Esophagus (tissue), 2 donors: ENCODE measurements around the gene WDR1. TPM values are rescaled to one million over a fixed set of nuclear protein-coding genes. Genes with fewer than 3 reads are reported as not detected.

Experiments used
- H3K27ac ChIP-seq, 2 donors: one replicate each; pipeline ENCODE4 v1.5.1; 2013; ENCODE audit warnings: low read depth in 2 of 2, mild to moderate bottlenecking in 2 of 2, inconsistent platforms in 1 of 2, low read length in 1 of 2, moderate library complexity in 1 of 2
- H3K27me3 ChIP-seq, 2 donors: one replicate each; pipeline ENCODE4 v1.6.1; 2013; ENCODE audit warnings: low read length in 2 of 2, control low read depth in 1 of 2, mild to moderate bottlenecking in 1 of 2; ENCODE audit not compliant: insufficient read depth in 2 of 2, control insufficient read depth in 1 of 2
- H3K36me3 ChIP-seq, 2 donors: one replicate each; pipeline ENCODE4 v1.6.1; 2013; ENCODE audit warnings: low read length in 1 of 2; ENCODE audit not compliant: control insufficient read depth in 2 of 2, insufficient read depth in 2 of 2
- H3K4me1 ChIP-seq, 2 donors: one replicate each; pipeline ENCODE4 v1.6.1; 2013; ENCODE audit warnings: low read length in 1 of 2; ENCODE audit not compliant: control insufficient read depth in 2 of 2, insufficient read depth in 2 of 2
- H3K4me3 ChIP-seq, 2 donors: one replicate each; pipeline ENCODE4 v1.5.1; 2013; ENCODE audit warnings: low read length in 2 of 2, mild to moderate bottlenecking in 2 of 2, low read depth in 1 of 2, moderate library complexity in 1 of 2
- H3K9me3 ChIP-seq, 2 donors: one replicate each; pipeline ENCODE4 v1.6.1; 2013; ENCODE audit warnings: mild to moderate bottlenecking in 2 of 2, low read depth in 1 of 2, low read length in 1 of 2, moderate library complexity in 1 of 2; ENCODE audit not compliant: control insufficient read depth in 2 of 2, insufficient read depth in 1 of 2
- WGBS, 2 donors: extraction: QIAGEN DNeasy Blood & Tissue Kit; methylation state at CpG; one replicate each; pipeline ENCODE4 v1.1.7; 2013; 5-methylcytosine and 5-hydroxymethylcytosine counted together
- polyA plus RNA-seq, 2 donors: library from polyadenylated mRNA; stranded (reverse); fragments of 200-250 nt; gene quantifications; one replicate each; pipeline ENCODE4 v1.2.3, GENCODE V29; 2013
- donor health status: healthy with polysubstance abuse.
- donor health status: Bipolar disorder and iron deficiency.

WDR1 gene
- polyA plus RNA-seq, 2 donors: 73.8 to 170 TPM

DNA sequence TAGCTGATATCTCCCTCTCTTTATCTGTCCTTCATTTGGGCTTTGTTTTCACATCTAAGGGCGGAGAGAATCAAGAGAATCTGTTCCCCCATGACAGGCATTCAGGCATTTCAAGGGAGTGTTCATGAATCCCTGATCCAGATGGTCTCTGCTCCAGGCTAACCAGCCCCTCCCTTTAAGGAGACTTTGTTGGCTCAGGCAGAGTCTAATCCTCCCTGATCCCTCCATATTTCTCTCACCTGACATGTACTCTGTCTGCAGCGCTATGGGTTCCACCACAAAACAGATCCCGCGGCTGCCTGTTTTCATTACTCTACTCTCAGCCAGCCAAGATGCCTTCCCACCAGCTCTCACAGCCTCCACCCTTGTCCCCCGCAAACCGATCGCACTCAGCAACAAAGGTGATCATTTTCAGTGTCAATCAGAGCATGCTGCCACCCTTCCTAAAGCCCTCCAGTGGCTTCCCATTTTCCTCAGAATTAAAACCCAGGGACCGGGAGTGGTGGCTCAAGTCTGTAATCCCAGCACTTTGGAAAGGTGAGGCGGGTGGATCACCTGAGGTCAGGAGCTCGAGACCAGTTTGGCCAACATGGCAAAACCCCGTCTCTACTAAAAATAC lies 65.0 kb downstream of the WDR1 start:
- WGBS, 2 donors: 60 to 74% methylated on average over 11 of the region's 11 CpGs
- Histone ChIP-seq H3K9me3 (no peaks in the 10 kb centered on the region), H3K36me3 (no peaks in the 10 kb centered on the region), H3K27me3 (no peaks in the 10 kb centered on the region), H3K27ac (no peak overlapping the region), H3K4me1 (peaks cover 0 to 19% of the 10 kb centered on the region in 2 donors), H3K4me3 (no peak overlapping the region)

- Histone ChIP-seq H3K36me3 (no peaks in the 10 kb centered on the region), H3K4me1 (peaks cover 0 to 19% of the 10 kb centered on the region in 2 donors), H3K4me3 (no peak overlapping the region), H3K27me3 (no peaks in the 10 kb centered on the region), H3K27ac (no peak overlapping the region), H3K9me3 (no peaks in the 10 kb centered on the region)
- WGBS, 2 donors: 77 to 85% methylated on average over 5 of the region's 5 CpGs
Observed at GRCh38 chr4:10050721-10051120, 65.9 kb downstream of the WDR1 start.

GRCh38 chr4:10050261-10050661 lies 66.3 kb downstream of the WDR1 start:
- WGBS, 2 donors: 75% methylated on average over 3 of the region's 3 CpGs
- H3K27ac ChIP-seq: no peak overlapping the region
- no peaks in the 10 kb centered on the region for H3K9me3 ChIP-seq
- no peaks in the 10 kb centered on the region for H3K27me3 ChIP-seq
- H3K4me1 ChIP-seq: peaks cover 0 to 19% of the 10 kb centered on the region in 2 donors
- no peaks in the 10 kb centered on the region for H3K36me3 ChIP-seq
- no peak overlapping the region for H3K4me3 ChIP-seq

DNA sequence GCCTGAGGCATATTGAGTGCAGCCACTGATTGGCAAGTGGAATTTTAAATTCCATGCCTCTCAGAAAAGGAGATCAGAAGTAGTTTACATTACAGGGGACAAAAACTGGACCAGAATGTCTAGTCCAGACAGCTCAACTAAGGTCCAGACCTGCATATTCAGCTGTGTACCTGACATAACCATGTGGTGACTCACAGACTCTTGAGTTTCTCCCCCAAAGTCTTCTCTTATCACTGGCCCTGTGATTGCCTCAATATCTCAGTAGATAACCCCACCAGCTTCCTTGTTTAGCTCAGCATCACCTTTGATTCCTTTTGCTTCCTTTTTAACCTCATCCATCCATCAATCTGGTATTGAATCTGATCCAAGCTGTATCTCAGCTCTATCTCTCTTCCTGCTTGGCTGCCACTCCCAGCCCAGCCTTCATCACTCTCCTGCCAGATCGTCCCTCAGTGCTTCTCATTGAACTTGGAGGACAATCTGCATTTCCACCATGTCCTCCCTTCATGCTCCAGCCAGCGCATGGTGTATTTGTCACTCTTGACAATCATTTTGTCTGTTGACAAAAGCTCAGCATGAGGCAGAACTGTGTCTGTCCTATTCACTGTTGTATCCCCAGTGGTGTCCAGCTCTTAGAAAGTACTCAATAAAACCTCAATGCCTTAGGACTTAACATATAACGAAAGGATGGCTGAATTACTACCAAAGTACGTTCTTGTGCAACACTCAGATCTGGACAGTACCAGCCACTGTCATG lies 67.5 kb downstream of the WDR1 start:
- no peaks in the 10 kb centered on the region for H3K27me3 ChIP-seq
- no peak overlapping the region for H3K4me3 ChIP-seq
- H3K4me1 ChIP-seq: peaks cover 0 to 12% of the 10 kb centered on the region in 2 donors
- H3K27ac ChIP-seq: no peak overlapping the region
- no peaks in the 10 kb centered on the region for H3K9me3 ChIP-seq
- 64 to 77% methylated on average over 4 of the region's 4 CpGs for WGBS, 2 donors
- H3K36me3 ChIP-seq: no peaks in the 10 kb centered on the region

GRCh38 chr4:10047967-10048366 lies 68.6 kb downstream of the WDR1 start:
- WGBS, 2 donors: 83 to 88% methylated on average over 5 of the region's 5 CpGs
- H3K9me3 ChIP-seq: no peaks in the 10 kb centered on the region
- H3K27me3 ChIP-seq: no peaks in the 10 kb centered on the region
- no peak overlapping the region for H3K27ac ChIP-seq
- no peak overlapping the region for H3K4me3 ChIP-seq
- H3K4me1 ChIP-seq: peaks cover 0 to 9% of the 10 kb centered on the region in 2 donors
- no peaks in the 10 kb centered on the region for H3K36me3 ChIP-seq

DNA sequence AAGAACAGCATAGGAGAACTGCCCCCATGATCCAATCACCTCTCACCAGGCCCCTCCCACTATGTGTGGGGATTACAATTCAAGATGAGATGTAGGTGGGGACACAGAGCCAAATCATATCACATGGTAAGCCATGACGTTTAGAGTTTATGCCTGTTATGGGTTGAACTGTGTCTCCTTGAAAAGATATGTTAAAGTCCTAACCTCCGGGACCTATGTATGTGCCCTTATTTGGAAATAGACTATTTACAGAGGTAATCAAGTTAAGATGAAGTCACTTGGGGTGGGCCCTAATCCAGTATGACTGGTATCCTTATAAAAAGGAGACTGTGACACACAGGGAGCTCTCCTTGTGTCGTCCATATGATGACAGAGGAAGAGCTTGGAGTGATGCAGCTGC lies 70.1 kb downstream of the WDR1 start:
- H3K27me3 ChIP-seq: no peaks in the 10 kb centered on the region
- no peaks in the 10 kb centered on the region for H3K9me3 ChIP-seq
- WGBS, 2 donors: 73 to 78% methylated on average over 3 of the region's 3 CpGs
- no peak overlapping the region for H3K4me3 ChIP-seq
- H3K36me3 ChIP-seq: no peaks in the 10 kb centered on the region
- H3K4me1 ChIP-seq: peaks cover 0 to 6% of the 10 kb centered on the region in 2 donors
- no peak overlapping the region for H3K27ac ChIP-seq

- H3K4me3 ChIP-seq: no peak overlapping the region
- H3K27me3 ChIP-seq: no peaks in the 10 kb centered on the region
- H3K36me3 ChIP-seq: no peaks in the 10 kb centered on the region
- no peaks in the 10 kb centered on the region for H3K9me3 ChIP-seq
- WGBS, 2 donors: 73 to 74% methylated on average over 1 of the region's 1 CpG
- H3K27ac ChIP-seq: no peak overlapping the region
- H3K4me1 ChIP-seq: peaks cover 0 to 2% of the 10 kb centered on the region in 2 donors
Observed at GRCh38 chr4:10045481-10045880, 71.1 kb downstream of the WDR1 start.

DNA sequence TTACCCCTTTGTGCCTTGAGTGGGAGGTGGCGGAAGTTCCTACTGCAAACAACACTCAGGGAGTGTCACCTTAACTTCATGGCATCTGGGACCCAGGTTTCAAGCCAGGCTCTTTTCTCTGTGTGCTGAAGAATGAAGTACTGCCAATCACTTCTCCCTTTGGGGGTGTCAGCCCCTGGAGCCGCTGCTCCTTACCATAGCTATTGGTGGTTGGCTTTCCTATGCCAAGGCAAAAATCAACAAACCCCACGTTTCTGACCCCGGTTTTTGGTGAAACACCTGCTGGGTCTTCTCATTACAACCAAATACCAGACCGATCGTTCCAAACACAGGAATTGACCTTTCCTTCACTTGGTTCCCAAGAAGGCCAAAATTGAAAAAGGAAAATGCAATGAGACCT lies 75.6 kb downstream of the WDR1 start:
- WGBS, 2 donors: 86 to 87% methylated on average over 6 of the region's 6 CpGs
- H3K4me1 ChIP-seq: no peaks in the 10 kb centered on the region

DNA sequence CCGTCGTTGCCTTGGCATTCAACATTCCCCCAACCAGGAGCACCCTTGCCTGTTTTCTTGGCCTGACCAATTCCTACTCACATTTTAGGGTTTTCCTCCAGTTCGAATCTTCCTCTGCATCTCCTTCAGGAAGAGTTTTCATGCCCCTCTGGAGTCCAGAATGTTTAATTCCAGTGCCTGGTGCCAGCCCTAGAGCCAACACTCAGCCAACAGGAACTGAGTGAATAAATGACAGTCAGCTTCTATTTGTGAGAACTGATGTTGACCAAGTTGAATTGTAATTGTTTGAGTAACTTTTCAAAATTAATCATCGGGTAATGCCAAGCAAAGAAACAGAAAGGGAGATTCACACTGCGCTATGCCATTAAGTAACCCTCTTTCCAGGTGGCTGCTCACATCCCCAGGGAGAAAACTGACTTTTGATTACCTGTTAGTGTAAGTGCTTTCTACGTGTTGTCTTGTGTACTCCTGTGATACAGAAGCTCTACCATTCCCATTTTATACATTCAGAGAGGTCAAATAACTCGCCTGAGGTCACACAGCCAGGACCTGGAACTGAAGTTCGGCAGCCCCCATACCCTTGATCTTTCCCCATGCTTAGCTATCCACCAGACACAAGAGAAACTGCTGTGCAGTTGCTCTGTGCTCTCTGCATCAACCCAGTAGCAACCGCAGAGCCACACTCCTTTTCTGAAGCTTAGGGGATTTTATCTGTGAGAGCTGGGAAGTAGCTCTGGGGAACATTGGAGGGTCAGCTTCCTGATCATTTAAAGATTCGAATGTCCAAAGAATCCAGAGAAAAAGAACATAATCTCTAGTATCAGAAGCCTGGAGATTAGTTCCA lies 76.3 kb downstream of the WDR1 start:
- WGBS, 2 donors: 82 to 85% methylated on average over 10 of the region's 10 CpGs

More for the DNA sequence above, 75.6 kb downstream of the WDR1 start:
- no peaks in the 10 kb centered on the region for H3K9me3 ChIP-seq
- no peaks in the 10 kb centered on the region for H3K27me3 ChIP-seq
- H3K27ac ChIP-seq: no peak overlapping the region
- H3K36me3 ChIP-seq: no peaks in the 10 kb centered on the region
- H3K4me3 ChIP-seq: no peak overlapping the region

More for the DNA sequence above, 76.3 kb downstream of the WDR1 start:
- Histone ChIP-seq H3K4me1 (peaks cover 0 to under 1% of the 10 kb centered on the region in 2 donors), H3K27ac (no peak overlapping the region), H3K27me3 (no peaks in the 10 kb centered on the region), H3K4me3 (no peak overlapping the region), H3K36me3 (no peaks in the 10 kb centered on the region), H3K9me3 (no peaks in the 10 kb centered on the region)
